Activated naive CD8-positive, alpha-beta T cell treated with anti-CD3 and anti-CD28 coated beads, Interleukin-2, amount 50 U/mL, for 24 hours (primary cell): ENCODE measurements around the gene COL23A1.
A peak's percentile ranks its signal among the peaks of the same experiment; 100 is the strongest.
"Not testable (repeated sequence)": the region's sequence is repeated elsewhere in the genome, so short reads cannot be mapped to it uniquely, and the experiment has no call there.

Experiments used
- ATAC-seq: fragments of 150-1000 bp; cut with Tn5 transposase; one replicate; pipeline ENCODE4 v1.10.0; 2021
- DNase-seq: peaks from one replicate; pipeline ENCODE4 v3.0.0; 2021
- H3K27ac Mint-ChIP-seq: one replicate; pipeline ENCODE4 v1.8.0; 2021; ENCODE audit warnings: mild to moderate bottlenecking, mixed read lengths
- H3K27me3 Mint-ChIP-seq: one replicate; pipeline ENCODE4 v1.8.0; 2021; ENCODE audit warnings: mixed read lengths
- H3K36me3 Mint-ChIP-seq: one replicate; pipeline ENCODE4 v1.8.0; 2021; ENCODE audit warnings: low read depth, mixed read lengths
- H3K4me1 Mint-ChIP-seq: one replicate; pipeline ENCODE4 v1.8.0; 2021; ENCODE audit warnings: mixed read lengths
- H3K4me3 Mint-ChIP-seq: one replicate; pipeline ENCODE4 v1.8.0; 2021; ENCODE audit warnings: mild to moderate bottlenecking, moderate library complexity, mixed read lengths
- H3K9me3 Mint-ChIP-seq: one replicate; pipeline ENCODE4 v1.8.0; 2021; ENCODE audit warnings: mixed read lengths

COL23A1 gene

DNA sequence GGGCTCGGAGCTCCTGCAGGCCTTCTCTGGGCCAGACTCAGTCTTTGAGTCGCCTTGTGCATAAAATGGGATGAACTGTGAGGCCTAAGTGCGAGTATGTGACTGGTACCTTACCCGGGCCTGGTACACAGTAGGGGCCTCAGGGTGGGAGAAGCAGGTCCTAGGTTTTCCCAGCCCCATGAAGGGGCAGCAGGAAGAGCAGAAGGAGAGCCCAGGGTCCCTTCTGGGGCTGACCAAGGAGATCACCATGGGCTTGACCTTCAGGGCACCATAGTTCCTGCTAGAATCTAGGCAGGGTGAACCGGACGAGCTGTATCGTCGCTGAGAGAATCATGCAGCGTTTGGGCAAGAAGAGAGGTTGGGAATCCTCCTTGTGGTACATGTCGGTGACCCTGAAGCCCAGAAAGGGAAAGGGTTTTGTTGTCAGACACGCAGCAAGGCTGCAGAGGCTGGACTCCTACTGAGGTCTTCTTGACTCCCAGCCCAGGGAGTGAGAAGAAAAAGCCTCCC is 357.2 kb downstream of the COL23A1 start:
- ATAC-seq (no peak), DNase-seq (no peak)
- Mint-ChIP-seq H3K27me3 (no peaks in the 10 kb centered on the region), H3K9me3 (no peaks in the 10 kb centered on the region), H3K27ac (peak overlapping the region; percentile 73), H3K4me1 (peaks cover 57% of the 10 kb centered on the region), H3K4me3 (peak overlapping the region; percentile 67), H3K36me3 (peaks cover 36% of the 10 kb centered on the region)

DNA sequence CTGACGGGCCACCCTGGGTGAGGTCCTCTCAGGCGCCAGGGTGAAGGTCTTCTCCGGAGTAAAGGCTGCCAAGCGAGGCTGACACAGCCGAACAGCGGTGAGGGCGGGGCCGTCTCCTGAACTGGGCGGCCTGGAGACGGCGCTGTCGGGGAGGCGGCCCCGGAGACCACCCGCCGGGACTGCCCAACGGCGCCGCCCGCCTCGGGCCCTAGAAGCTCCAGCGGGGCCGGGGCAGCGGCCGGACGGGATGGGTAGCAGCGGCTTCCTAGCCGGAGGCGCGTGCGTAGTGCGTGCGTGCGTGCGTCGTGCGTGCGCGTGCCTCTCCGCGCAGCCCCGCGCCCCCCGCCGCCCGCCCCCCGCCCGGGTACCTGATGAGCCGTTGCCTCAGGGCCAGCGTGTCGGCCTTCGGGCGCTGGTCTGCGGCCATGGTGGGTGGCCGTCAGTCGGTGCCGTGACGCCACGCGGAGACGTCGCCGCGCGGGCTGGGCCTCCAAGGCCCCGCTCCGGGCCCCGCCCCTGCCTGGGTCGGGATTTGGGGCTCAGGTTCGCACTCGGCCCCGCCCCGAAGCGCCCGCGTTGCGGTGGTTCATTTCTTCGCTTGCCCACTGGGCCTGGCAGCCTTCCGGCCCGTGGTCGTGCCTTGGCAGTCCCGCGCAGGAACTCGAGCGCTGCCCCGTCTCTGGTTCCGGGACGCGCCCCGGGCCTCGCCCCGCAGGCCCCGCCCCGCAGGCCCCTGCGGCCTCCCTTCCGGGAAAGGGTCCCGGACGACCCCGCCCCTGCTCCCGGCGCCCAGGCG is 357.9 kb downstream of the COL23A1 start, which contains the start of gene PHYKPL:
PHYKPL (minus strand) TSS at position 679 of the 796 bp plus-strand sequence; CDS start at position 427, 252 bp downstream.
- ATAC-seq, result peak; percentile 65
- H3K27ac Mint-ChIP-seq, result peak within 1 kb of the TSS; percentile 95
- peak; percentile 74 for DNase-seq
- H3K4me1 Mint-ChIP-seq, result peaks cover 57% of the 10 kb centered on the region
- peak within 1 kb of the TSS; percentile 88 for H3K4me3 Mint-ChIP-seq
- no peaks in the 10 kb centered on the region for H3K9me3 Mint-ChIP-seq
- peaks cover 42% of the 10 kb centered on the region for H3K36me3 Mint-ChIP-seq
- no peaks in the 10 kb centered on the region for H3K27me3 Mint-ChIP-seq

DNA sequence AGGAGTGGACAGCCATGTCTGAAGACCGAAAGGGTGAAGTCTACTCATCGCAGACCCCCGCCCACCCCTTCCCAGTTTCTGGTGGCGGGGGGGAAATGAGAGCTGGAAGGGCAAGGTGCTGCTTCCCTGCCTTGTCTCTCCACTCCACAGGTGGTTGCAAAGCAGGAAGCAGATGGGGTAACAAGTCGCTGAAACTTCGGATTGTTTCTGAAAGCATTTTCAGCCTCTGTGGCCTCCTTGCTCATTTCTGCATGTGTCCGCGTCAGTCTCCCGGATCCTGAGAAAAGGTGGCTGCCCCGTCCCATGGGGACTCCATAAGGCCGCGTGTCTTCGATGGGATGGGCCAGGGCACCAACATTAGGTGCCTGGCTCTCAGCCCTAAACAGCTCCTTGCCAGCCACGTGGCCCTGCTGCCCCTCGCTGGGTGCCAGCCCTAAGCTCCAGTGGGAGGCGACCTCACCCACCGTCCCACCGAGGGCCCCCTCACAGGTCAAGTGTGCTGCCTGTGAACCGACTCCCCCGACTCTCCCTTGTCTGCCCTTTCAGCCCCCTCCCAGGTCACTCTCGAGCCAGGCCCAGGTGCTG is 358.6 kb downstream of the COL23A1 start:
- Mint-ChIP-seq H3K9me3 (no peaks in the 10 kb centered on the region), H3K4me3 (peak overlapping the region; percentile 88), H3K36me3 (peaks cover 49% of the 10 kb centered on the region), H3K4me1 (peaks cover 55% of the 10 kb centered on the region), H3K27ac (peak overlapping the region; percentile 95), H3K27me3 (no peaks in the 10 kb centered on the region)
- no peak for ATAC-seq
- no peak for DNase-seq

DNA sequence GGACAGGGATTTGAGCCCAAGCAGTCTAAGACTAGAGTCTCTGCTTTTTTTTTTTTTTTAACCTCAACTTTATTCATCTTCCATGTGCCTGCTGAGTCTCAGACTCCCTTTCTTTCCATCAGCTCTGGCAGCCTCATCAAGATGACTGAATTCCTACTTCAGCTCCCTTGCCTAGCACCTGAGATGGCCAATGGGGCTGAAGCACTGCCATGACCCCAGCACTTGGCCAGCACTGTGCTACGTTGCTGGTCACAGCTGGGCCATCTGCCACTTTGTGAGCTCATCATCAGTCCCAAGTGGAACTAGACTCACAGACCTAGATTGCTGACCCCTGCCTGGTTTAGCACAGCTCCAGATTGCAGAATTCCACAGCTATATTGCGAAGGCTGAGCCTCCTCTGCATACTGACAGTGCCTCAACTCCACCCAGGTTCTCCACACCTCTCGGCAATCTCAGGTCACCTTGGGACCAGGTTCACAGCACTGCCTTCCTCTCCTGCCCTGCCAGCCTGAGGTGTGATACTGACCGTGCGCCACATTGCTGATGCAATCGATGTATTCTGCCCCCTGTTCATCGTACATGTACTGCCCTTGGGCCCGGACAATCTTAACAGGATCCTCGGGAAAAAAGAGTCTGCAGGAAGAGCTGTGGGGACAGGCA is 359.2 kb downstream of the COL23A1 start:
- Mint-ChIP-seq H3K4me3 (peak overlapping the region; percentile 88), H3K36me3 (peaks cover 52% of the 10 kb centered on the region), H3K27me3 (no peaks in the 10 kb centered on the region), H3K27ac (peak overlapping the region; percentile 95), H3K4me1 (peaks cover 51% of the 10 kb centered on the region), H3K9me3 (no peaks in the 10 kb centered on the region)
- DNase-seq, result no peak
- no peak for ATAC-seq

DNA sequence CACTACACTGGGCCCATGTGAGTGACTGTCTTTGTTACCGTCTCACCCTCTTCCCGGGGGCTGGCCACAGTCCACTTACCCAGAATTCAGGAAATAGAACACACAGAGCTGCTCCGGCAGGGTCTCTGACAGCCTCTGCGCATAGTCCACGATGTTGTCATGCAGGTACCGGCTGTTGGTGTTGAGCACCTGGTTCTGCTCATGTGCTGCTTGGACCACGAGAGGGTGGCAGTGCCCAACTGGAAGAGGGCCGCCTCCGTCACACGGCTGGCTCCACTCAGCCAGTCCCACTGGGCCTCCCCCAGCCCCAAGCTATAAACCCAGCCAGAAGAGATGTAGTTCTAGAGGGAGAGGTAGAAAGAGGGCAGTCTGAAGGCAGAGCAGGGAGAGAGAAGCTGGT is 360.3 kb downstream of the COL23A1 start:
- Mint-ChIP-seq H3K27me3 (no peaks in the 10 kb centered on the region), H3K9me3 (no peaks in the 10 kb centered on the region), H3K27ac (peak overlapping the region; percentile 57), H3K36me3 (peaks cover 58% of the 10 kb centered on the region), H3K4me3 (peak overlapping the region; percentile 88), H3K4me1 (peaks cover 49% of the 10 kb centered on the region)
- ATAC-seq (no peak), DNase-seq (no peak)

DNA sequence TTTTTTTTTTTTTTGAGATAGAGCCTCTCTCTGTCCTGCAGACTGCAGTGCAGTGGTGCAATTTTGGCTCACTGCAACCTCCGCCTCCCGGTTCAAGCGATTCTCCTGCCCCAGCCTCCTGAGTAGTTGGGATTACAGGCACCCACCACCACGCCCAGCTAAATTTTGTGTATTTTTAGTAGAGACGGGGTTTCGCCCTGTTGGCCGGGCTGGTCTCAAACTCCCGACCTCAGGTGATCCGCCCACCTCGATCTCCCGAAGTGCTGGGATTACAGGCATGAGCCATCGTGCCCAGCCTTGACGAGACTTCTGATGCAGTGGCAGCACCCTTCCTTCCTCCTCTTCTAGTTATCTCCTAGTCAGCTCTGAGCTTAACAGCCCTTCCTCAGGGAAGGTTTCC is 361.1 kb downstream of the COL23A1 start:
- not testable (repeated sequence) for H3K9me3 Mint-ChIP-seq, H3K27me3 Mint-ChIP-seq, DNase-seq, ATAC-seq
- Mint-ChIP-seq H3K27ac (peak overlapping the region; percentile 57), H3K36me3 (peaks cover 62% of the 10 kb centered on the region), H3K4me1 (peaks cover 47% of the 10 kb centered on the region), H3K4me3 (peak overlapping the region; percentile 88)

DNA sequence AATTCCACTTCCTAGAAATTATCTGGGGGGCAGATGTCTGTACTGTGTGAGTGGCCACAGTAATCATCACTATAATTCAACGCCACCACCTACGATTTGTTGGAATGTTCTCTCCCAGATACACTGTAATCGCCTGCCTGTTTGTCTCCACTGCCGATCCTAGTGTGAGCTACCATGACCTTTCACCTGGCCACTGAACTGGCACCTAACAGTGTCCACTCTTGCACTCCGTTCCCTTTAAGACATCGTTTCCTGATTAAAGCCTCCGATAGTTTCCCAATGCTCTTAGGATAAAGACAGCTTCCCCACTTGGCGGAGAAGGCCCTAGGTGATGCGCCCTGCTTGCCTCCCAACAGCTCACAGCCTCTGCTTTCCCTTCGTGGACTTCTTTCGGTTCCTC is 361.6 kb downstream of the COL23A1 start:
- DNase-seq, result no peak
- Mint-ChIP-seq H3K36me3 (peaks cover 67% of the 10 kb centered on the region), H3K4me3 (no peak overlapping the region), H3K9me3 (no peaks in the 10 kb centered on the region), H3K27ac (no peak overlapping the region), H3K27me3 (no peaks in the 10 kb centered on the region), H3K4me1 (peaks cover 47% of the 10 kb centered on the region)
- ATAC-seq, result no peak

DNA sequence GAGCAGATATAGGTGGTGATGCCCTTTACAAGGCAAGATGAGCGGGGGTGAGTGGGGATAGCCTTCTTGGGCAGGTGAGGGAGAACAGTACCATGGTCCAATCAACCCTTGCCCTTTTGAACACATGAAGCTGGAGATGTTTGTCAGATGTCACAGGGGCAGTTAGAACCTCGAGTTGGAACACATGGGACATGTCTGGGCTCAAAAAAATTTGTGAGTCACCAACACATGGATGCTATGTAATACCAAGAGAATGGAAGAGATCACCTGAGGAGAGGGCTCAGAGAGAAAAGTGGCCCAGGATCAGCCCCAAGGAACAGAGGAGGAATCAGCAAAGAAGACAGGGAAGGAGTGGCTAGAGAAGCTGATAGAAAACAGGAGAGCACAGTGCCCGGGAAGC is 362.3 kb downstream of the COL23A1 start:
- ATAC-seq (no peak), DNase-seq (no peak)
- Mint-ChIP-seq H3K36me3 (peaks cover 71% of the 10 kb centered on the region), H3K27ac (peak overlapping the region; percentile 82), H3K4me1 (peaks cover 48% of the 10 kb centered on the region), H3K4me3 (no peak overlapping the region), H3K27me3 (no peaks in the 10 kb centered on the region), H3K9me3 (no peaks in the 10 kb centered on the region)

DNA sequence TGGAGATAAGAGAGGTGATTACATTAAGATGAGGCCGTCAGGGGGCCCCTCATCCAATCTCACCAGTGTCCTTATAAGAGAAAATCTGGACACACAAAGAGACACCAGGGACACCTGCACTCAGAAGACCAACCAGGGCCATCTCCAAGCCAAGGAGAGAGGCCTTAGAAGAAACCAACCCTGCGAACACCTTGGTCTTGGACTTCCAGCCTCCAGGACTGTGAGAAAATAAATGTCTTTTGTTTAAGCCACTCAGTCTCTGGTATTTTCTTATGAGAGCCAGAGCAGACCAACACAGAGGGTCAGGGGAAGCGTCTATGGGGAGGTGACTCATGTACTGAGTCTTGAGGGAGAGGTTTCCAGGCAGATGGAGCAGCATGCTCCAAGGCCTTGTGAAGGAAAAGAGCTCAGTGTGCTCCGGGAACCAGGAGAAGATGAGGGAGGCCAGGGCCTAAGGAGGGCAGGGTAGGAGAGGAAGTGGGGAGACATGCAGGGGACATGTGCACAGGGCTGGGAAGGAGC is 363.0 kb downstream of the COL23A1 start:
- H3K4me1 Mint-ChIP-seq, result peaks cover 48% of the 10 kb centered on the region
- no peak overlapping the region for H3K4me3 Mint-ChIP-seq
- H3K27me3 Mint-ChIP-seq, result no peaks in the 10 kb centered on the region
- peaks cover 71% of the 10 kb centered on the region for H3K36me3 Mint-ChIP-seq
- peak overlapping the region; percentile 82 for H3K27ac Mint-ChIP-seq
- ATAC-seq (no peak), DNase-seq (no peak)
- no peaks in the 10 kb centered on the region for H3K9me3 Mint-ChIP-seq

DNA sequence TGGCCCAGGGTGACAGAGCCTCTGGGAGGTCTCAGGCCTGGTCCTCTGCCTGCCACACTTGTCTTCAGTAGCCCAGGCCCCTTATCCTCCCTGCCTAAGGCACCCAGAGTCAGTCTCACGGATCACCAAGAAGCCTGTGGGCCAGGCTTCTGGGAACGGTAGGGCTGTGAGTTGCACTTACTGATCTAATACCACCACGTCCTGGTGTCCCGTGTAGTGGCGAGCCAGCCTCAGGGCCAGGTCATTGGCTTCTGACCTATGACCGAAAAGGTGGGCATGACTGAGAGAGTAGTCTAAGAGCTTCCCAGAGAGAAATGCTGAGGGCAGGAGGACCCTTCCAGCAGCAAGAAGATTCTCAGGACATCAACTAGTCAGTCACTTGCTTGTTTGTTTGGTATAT is 365.0 kb downstream of the COL23A1 start:
- no peak for DNase-seq
- no peak for ATAC-seq
- no peak overlapping the region for H3K4me3 Mint-ChIP-seq
- H3K9me3 Mint-ChIP-seq, result no peaks in the 10 kb centered on the region
- H3K36me3 Mint-ChIP-seq, result peaks cover 67% of the 10 kb centered on the region
- H3K27me3 Mint-ChIP-seq, result no peaks in the 10 kb centered on the region
- H3K27ac Mint-ChIP-seq, result no peak overlapping the region
- H3K4me1 Mint-ChIP-seq, result peaks cover 41% of the 10 kb centered on the region

DNA sequence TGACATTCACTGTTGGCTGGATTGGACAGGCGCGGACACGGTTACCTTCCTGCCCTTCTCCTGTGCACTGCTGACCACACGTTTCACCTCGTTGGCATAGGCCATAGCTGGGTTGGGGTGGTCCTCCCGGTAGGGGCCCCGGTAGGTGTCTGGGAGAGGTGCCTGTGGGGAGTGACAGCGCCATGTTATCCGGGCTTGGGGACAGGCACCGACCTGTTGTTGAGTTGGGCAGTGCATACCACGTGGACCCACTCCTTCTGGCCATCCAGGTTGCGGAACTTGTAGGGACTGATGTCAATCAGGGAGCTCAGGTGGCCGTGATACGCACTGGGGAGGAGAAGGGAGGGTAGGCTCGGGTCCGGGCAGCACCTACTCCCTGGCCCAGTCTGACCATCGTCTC is 365.8 kb downstream of the COL23A1 start:
- ATAC-seq (no peak), DNase-seq (no peak)
- Mint-ChIP-seq H3K36me3 (peaks cover 63% of the 10 kb centered on the region), H3K27me3 (no peaks in the 10 kb centered on the region), H3K27ac (no peak overlapping the region), H3K4me3 (no peak overlapping the region), H3K4me1 (peaks cover 33% of the 10 kb centered on the region), H3K9me3 (no peaks in the 10 kb centered on the region)

DNA sequence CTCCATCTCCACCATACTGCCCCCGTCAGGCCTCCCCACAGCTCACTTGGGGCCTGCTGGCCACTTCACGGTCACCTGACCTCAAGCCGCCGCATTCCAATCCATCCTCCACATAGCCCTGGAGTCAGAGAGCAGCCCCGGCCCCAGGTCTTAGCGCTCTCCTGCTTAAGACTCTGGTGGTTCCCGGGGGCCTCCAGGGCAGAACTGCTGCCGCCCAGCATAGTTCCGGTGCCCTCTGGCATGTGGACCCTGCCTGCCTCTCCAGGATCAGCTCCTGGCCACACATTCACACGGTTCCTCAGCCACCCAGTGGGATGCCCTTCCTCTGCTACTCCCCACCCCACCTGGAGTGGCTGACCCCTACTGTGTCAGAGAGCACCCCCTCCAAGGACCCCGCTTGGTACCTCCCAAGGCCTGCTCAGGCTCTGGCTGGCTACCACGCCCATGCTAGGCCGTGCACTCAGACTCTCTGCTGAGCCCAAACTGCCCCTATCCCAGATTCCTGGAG is 366.3 kb downstream of the COL23A1 start:
- Mint-ChIP-seq H3K4me3 (no peak overlapping the region), H3K27ac (no peak overlapping the region), H3K4me1 (peaks cover 30% of the 10 kb centered on the region), H3K27me3 (no peaks in the 10 kb centered on the region), H3K9me3 (no peaks in the 10 kb centered on the region), H3K36me3 (peaks cover 61% of the 10 kb centered on the region)
- no peak for DNase-seq
- ATAC-seq, result no peak

DNA sequence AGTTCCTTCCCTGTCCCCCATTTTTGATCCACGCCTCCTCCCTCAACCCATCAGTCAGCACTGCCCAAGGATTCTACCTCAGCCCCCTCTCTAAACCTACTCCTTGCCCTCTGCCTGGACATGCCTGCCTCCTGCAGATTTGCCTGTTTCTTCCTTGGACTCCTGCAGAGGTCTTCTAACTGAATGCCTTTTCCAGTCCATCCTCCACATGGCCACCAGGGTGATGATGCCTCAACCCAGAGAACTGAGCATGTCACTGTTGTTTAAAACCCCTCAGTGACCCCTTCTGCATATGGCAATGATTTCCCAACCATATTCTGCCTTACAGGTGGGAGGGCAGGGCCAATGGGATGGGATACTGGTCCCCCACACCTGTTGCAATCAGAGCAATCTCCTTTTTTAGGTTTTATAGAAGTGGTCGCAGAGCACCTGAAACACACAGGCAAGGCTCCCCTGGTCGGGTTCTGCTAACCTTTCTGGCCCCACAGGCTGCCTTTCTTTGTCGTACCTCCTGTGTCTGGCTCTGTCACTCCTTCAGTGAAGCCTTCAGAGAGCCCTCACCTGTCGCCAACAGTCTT is 366.9 kb downstream of the COL23A1 start:
- Mint-ChIP-seq H3K9me3 (no peaks in the 10 kb centered on the region), H3K27ac (peak overlapping the region; percentile 20), H3K36me3 (peaks cover 62% of the 10 kb centered on the region), H3K4me3 (no peak overlapping the region), H3K4me1 (peaks cover 24% of the 10 kb centered on the region), H3K27me3 (no peaks in the 10 kb centered on the region)
- no peak for DNase-seq
- ATAC-seq, result no peak

DNA sequence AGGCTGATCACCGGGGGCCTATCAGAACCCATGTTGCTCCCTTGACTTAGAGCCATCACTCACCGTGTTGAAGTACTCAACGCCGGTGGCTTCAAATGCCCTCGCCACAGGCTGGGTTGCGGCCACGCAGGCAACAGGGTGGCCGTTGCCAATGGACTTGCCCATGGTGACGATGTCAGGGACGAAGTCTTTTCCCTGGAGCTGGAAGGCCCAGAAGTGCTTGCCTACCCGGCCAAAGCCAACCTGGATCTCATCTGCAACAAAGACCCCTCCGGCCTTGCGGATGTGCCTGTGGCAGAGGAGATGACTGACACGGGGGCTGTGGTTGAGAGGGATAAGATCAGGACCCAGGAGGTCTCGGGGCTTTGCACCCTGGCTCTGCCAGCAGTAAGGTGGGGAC is 367.9 kb downstream of the COL23A1 start:
- H3K27ac Mint-ChIP-seq, result no peak overlapping the region
- DNase-seq, result no peak
- no peaks in the 10 kb centered on the region for H3K27me3 Mint-ChIP-seq
- H3K4me3 Mint-ChIP-seq, result no peak overlapping the region
- ATAC-seq, result no peak
- no peaks in the 10 kb centered on the region for H3K9me3 Mint-ChIP-seq
- H3K4me1 Mint-ChIP-seq, result peaks cover 14% of the 10 kb centered on the region
- H3K36me3 Mint-ChIP-seq, result peaks cover 54% of the 10 kb centered on the region
